Measurements from ENCODE around the gene CCDC110.

The CCDC110 gene

DNA sequence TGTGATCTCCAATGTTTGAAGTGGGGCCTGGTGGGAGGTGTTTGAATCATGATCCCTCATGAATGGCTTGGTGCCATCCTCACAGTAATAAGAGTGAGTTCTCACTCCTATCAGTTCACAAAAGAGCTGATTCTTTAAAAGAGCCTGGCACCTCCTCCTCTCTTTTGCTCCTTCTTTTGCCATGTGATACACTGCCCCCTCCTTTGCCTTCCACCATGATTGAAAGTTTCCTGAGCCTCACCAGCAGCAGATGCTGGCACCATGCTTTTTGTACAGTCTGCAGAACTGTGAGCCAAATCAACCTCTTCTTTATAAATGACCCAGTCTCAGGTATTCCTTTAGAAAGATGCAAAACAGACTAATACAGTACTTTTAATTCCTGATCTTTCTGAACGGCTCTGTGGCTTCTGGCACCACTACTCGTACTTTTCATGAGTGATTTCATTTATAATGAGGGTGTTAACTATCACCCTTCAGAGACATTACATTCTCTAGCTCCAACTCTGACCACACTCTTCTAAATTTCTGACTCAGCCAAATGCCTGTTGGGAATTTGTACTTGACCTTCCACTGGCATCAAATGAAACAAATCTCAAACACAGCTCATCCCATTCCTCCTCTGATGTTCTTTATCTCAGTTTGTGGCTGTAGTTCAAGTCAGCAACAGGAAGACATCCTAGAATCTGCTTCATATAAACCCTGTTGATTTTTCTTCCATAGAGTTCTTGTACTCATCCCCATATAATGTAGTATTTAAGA is 50.0 kb downstream of the CCDC110 start:
- DNase-seq (ENCODE audit: low read depth): no peak

DNA sequence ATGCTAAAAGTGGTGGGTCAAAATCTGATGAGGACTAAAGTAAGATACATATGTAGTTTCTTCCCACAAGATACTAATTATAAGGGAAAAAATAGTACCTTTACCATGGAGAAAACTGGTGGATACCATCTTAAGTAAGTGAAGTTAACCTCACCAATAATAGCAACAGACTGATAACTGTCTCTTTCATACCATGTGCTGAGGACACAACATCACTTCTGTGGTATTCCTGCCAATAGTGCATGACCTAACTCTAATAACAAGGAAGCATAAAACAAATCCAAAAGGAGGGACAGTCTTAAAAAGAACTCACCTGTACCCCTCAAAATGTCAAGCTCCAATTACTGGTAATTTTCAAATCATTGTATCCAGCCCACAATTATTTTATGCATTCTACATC is 54.6 kb downstream of the CCDC110 start:
- DNase-seq (ENCODE audit: low read depth): no peak

DNA sequence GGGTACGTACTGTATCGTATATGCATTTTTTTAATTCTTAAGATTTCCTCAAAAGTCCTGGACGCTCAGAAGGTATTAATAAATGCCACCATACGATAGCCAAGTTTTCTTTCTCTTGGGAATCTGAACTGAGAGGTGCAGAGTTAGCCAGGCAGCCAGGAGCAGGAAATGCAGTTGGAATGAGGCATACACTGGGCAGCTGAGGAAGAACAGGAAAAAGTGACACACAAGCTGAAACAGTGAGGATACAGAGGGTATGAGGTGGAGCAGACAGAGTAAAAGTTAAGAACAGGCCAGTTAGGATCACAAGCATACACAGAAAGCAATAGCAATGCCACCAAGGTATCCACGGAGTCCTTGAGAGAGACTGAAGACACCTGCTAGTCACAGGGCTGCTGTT is 59.1 kb downstream of the CCDC110 start:
- DNase-seq (ENCODE audit: low read depth): no peak

DNA sequence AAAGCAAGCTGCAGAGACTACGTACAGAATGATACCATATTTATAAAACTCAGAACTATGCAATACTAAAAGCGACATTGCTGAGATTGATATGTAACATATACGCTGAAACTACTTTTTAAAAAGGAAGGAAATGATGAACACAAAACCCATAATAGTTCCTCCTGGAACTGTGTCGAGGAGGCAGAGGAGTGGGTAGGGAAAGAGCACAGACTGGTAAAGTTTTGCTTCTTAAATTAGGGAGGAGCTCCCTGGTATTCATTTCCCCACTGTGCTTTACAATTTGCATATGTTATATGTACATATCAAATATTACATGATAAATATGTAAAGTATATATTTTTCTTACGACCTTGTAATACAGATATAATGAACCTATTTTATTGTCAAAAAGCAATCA is 59.7 kb downstream of the CCDC110 start:
- DNase-seq (ENCODE audit: low read depth): no peak

GRCh38 chr4:185408432-185408831 is 63.1 kb downstream of the CCDC110 start:
- DNase-seq (ENCODE audit: low read depth): no peak

GRCh38 chr4:185405296-185405999 is 66.1 kb downstream of the CCDC110 start:
- DNase-seq (ENCODE audit: low read depth): no peak

- no peak for DNase-seq (ENCODE audit: low read depth)
Measured at GRCh38 chr4:185404031-185404430, 67.5 kb downstream of the CCDC110 start.

GRCh38 chr4:185399466-185399865 is 72.1 kb downstream of the CCDC110 start:
- no peak for DNase-seq (ENCODE audit: low read depth)

DNA sequence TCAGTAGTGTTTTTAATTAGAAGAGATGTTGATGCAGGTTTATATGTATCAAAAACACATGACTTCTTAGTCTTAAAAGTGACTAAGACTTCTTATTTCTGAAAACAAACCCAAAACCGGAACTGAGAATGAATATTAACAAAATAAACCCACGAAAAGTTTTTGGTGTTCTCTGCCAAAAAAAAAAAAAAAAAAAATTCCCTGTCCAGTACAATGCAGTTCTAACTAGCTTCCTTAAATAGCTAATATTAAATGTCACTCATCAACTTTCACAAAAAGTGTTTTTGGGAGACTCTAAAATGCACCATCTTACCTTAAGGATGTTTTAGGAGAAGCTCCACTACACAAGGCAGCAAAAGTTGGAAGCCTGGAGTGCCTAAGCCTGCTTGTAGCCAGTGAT is 72.9 kb downstream of the CCDC110 start:
- DNase-seq (ENCODE audit: low read depth): no peak

- no peak for DNase-seq (ENCODE audit: low read depth)
Measured at GRCh38 chr4:185396724-185397385, 74.7 kb downstream of the CCDC110 start, which contains the start of gene ANKRD37. ANKRD37 (plus strand) TSS chr4:185396841; CDS start chr4:185396924, 83 bp downstream.

DNA sequence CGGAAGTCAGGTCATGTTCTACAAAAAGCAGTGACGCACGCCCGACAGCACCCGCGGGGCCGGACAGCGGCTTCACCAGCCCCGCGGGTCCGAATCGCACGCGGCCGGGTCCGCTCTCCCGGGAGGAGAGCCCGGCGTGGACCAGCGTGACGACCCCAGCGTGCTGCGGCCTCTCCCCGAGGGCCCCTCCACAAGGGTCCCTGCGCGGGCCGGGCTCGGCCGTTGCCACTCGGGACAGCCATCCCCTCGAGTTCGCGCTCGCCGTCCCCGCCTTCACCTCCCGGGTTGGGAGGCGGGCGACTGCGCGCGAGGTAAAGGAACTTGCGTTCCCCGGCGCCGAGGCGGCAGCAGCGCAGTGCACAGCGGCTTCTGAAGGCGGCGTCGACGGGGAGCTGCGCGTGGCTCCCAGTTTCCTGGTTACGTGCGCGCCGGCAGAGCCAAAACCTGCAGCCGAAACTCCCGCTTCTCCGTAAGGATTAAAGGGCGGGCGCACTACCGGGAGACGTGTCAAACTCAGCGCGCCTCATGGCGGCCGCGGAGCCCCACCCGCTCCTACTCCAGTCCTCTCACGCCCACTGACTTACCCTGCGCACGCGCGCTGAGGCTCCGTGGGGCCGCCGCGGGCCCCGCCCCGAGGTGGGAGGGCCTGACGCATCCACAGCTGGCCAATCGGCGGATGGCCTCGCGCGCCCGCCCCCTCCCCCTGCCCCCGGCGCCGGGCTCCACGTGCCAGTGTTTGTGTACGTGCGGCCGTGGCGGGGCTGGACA is 75.4 kb downstream of the CCDC110 start:
- DNase-seq (ENCODE audit: low read depth): peak; percentile 61

GRCh38 chr4:185395238-185395955 is 76.1 kb downstream of the CCDC110 start, which contains the start of gene LRP2BP:
LRP2BP (minus strand) TSS chr4:185395924; CDS start chr4:185378186, 17,738 bp downstream.
- DNase-seq (ENCODE audit: low read depth): peak; percentile 41
